Endothelial cell of umbilical vein (primary cell): ENCODE data around the gene PRKRIP1. TPM values are rescaled to one million over a fixed set of nuclear protein-coding genes. Genes with fewer than 3 reads are reported as not detected.

Experiments used
- BruUV-seq: library from RNA; stranded (reverse); fragments of 400-500 nt; replicated peaks from 2 replicates; lab custom pipeline; 2021; lab: Mats Ljungman, UMichigan
- CTCF ChIA-PET: fragments of 300-600, 350-600 bp; sonication (Branson Sonifier 250); formaldehyde crosslinking; loops from one replicate; lab custom pipeline; 2021; ENCODE audit warnings: antibody characterized with exemption, inconsistent platforms; lab: Charles Lee
- POLR2A ChIA-PET: fragments of 300-600, 350-600 bp; sonication (Branson Sonifier 250); formaldehyde crosslinking; loops from one replicate; lab custom pipeline; 2021; ENCODE audit warnings: antibody characterized with exemption, inconsistent platforms; lab: Charles Lee
- DNase-seq: peaks from one replicate; pipeline ENCODE4 v3.0.0-alpha.2; 2011; ENCODE audit warnings: low read depth, low spot score
- FAIRE-seq: peaks from 2 replicates; lab custom pipeline; 2011; peaks lifted over from hg19 to GRCh38; lab: Jason Lieb, UNC
- H2AFZ ChIP-seq: 2 replicates; pipeline ENCODE4 v1.6.0; 2012; ENCODE audit warnings: low read depth, low read length, control low read depth, inconsistent platforms
- H3K27ac ChIP-seq: 2 replicates; pipeline ENCODE4 v1.5.1; 2011; ENCODE audit warnings: low read depth, mild to moderate bottlenecking, control low read depth, low read length, moderate library complexity; ENCODE audit not compliant: insufficient read depth
- H3K27me3 ChIP-seq, 2 experiments: 2 replicates each; pipeline versions ENCODE4 v1.6.0 to v1.6.1; 2011; ENCODE audit warnings: low read length in 2 of 2, mixed read lengths in 1 of 2; ENCODE audit not compliant: control insufficient read depth in 2 of 2, insufficient read depth in 2 of 2
- H3K36me3 ChIP-seq, 2 experiments: 2 replicates in 1 of 2; 3 replicates in 1 of 2; pipeline ENCODE4 v1.5.1; 2011; ENCODE audit warnings: low read length in 2 of 2, mild to moderate bottlenecking in 1 of 2, moderate library complexity in 1 of 2; ENCODE audit not compliant: control insufficient read depth in 2 of 2, insufficient read depth in 2 of 2; ENCODE audit errors: extremely low read depth in 1 of 2
- H3K4me1 ChIP-seq: 3 replicates; pipeline ENCODE4 v1.5.1; 2011; ENCODE audit warnings: mild to moderate bottlenecking, low read length; ENCODE audit not compliant: control insufficient read depth, insufficient read depth; ENCODE audit errors: extremely low read depth
- H3K4me2 ChIP-seq: 2 replicates; pipeline ENCODE4 v1.6.1; 2011; ENCODE audit warnings: low read length, control low read depth, mixed read lengths; ENCODE audit not compliant: insufficient read depth
- H3K4me3 ChIP-seq, 3 experiments: fragments of 200-600 bp in 1 of 3; sonication (generic), shearing (Covaris generic) in 1 of 3; replicated peaks in 1 of 3; 2 replicates each; pipeline ENCODE4 v1.5.1; 2011 to 2016; ENCODE audit warnings: control low read depth in 3 of 3, low read length in 3 of 3, mild to moderate bottlenecking in 2 of 3, inconsistent platforms in 1 of 3, low read depth in 1 of 3, moderate library complexity in 1 of 3; ENCODE audit not compliant: insufficient read depth in 1 of 3
- H3K79me2 ChIP-seq: 2 replicates; pipeline ENCODE4 v1.6.0; 2012; ENCODE audit warnings: low read length, inconsistent platforms; ENCODE audit not compliant: control insufficient read depth, insufficient read depth
- H3K9ac ChIP-seq: replicated peaks from 2 replicates; pipeline ENCODE3; 2011; ENCODE audit warnings: low read length, control low read depth; ENCODE audit not compliant: insufficient read depth; ENCODE audit errors: extremely low read depth
- H3K9me1 ChIP-seq: replicated peaks from 3 replicates; pipeline ENCODE4 v1.6.0; 2011; ENCODE audit warnings: mild to moderate bottlenecking, low read length; ENCODE audit not compliant: control insufficient read depth, insufficient read depth; ENCODE audit errors: extremely low read depth
- H3K9me3 ChIP-seq: replicated peaks from 2 replicates; pipeline ENCODE4 v1.5.1; 2012; ENCODE audit warnings: low read length, inconsistent platforms; ENCODE audit not compliant: control insufficient read depth, insufficient read depth
- H4K20me1 ChIP-seq: replicated peaks from 2 replicates; pipeline ENCODE3; 2011; ENCODE audit warnings: mild to moderate bottlenecking, low read length; ENCODE audit not compliant: control insufficient read depth, insufficient read depth; ENCODE audit errors: extremely low read depth
- EZH2 ChIP-seq: IDR thresholded peaks from 2 replicates; pipeline ENCODE4 v1.6.1; 2012; ENCODE audit warnings: borderline replicate concordance, low read depth, mild to moderate bottlenecking, moderate library complexity, low read length, inconsistent platforms; ENCODE audit not compliant: severe bottlenecking
- FOS ChIP-seq: IDR thresholded peaks from 2 replicates; pipeline ENCODE4 v1.6.1; 2011; ENCODE audit warnings: mild to moderate bottlenecking, low read length, moderate library complexity, borderline replicate concordance; ENCODE audit not compliant: insufficient read depth
- GATA2 ChIP-seq: IDR thresholded peaks from 2 replicates; pipeline ENCODE4 v1.7.0; 2011; ENCODE audit warnings: low read depth, mild to moderate bottlenecking, moderate library complexity, mixed read lengths, low read length; ENCODE audit not compliant: insufficient read length, insufficient read depth
- JUN ChIP-seq: IDR thresholded peaks from 2 replicates; pipeline ENCODE4 v1.6.1; 2011; ENCODE audit warnings: borderline replicate concordance, low read depth; ENCODE audit not compliant: insufficient read length, insufficient read depth
- MYC ChIP-seq: IDR thresholded peaks from one replicate; pipeline ENCODE4 v1.6.1; 2011; ENCODE audit warnings: mild to moderate bottlenecking, low read depth, low read length
- POLR2A ChIP-seq: IDR thresholded peaks from 2 replicates; pipeline ENCODE4 v1.6.1; 2012; ENCODE audit warnings: low read depth, mild to moderate bottlenecking, control low read depth, low read length
- POLR2AphosphoS5 ChIP-seq: IDR thresholded peaks from 2 replicates; pipeline ENCODE4 v1.6.1; 2012; ENCODE audit warnings: low read depth, mild to moderate bottlenecking, control low read depth, low read length, moderate library complexity; ENCODE audit not compliant: insufficient read depth
- dilution Hi-C: fragments of 300-500 bp; cut with MboI; formaldehyde crosslinking; loops from one replicate; pipeline ENCODE4 v1.15.0; 2019; ENCODE audit warnings: low sequenced_read_pairs; ENCODE audit not compliant: extremely low pct_ligation_motif_present
- intact Hi-C: fragments of 100-400 bp; cut with micrococcal nuclease; formaldehyde crosslinking; loops from one replicate; pipeline ENCODE4 v1.10.0; 2022
- polyA plus RNA-seq, 4 experiments: library from polyadenylated mRNA; depleted of rRNA in 3 of 4; stranded (reverse) in 3 of 4; unstranded in 1 of 4; fragments of >200 nt; gene quantifications; 2 replicates each; pipeline versions ENCODE4 v1.2.1 to v1.2.3, GENCODE V29; 2011 to 2012; ENCODE audit warnings: missing spikeins in 1 of 4
- total RNA-seq: library from RNA; stranded (reverse); gene quantifications from 2 replicates; pipeline ENCODE4 v1.2.3, GENCODE V29; 2021
- TF ChIP-seq, protein P1 (sequence below), 2 donors: IDR thresholded peaks; 1 replicate in 1 of 2; 2 replicates in 1 of 2; pipeline ENCODE4 v1.5.1; 2011; ENCODE audit warnings: low read length in 2 of 2, mild to moderate bottlenecking in 2 of 2, moderate library complexity in 2 of 2, control low read depth in 1 of 2, inconsistent platforms in 1 of 2, low read depth in 1 of 2; ENCODE audit not compliant: insufficient read depth in 1 of 2; ENCODE audit errors: extremely low read depth in 1 of 2
- TF ChIP-seq, protein P2 (sequence below): IDR thresholded peaks from 2 replicates; pipeline ENCODE4 v1.6.1; 2011; ENCODE audit not compliant: insufficient read depth, insufficient read length

Gene PRKRIP1
- total and polyA plus RNA-seq, 2 donors (not counting 3 experiments of a cell fraction or from before 2014, with no cell fraction given) = 16.1 to 26.1 TPM

DNA sequence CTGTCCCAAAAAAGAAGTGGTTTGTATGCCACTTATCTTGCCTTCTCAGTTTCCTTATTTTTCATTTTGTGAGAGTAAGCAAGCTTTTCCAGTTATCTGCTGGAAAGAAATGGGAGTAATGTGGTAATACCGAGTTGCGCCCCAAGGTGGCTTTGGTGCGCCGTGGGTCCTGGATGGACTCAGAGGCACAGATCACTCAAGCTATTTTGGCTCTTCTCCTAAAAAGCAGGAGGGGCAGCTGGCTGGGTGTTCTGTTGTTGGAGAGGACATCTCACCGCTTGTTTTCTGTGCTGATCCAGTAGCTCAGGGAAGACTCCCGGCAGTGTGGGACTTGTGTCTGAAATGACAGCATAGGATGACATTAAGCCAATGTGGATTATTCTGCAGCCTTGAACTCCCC is 16.4 kb downstream of the PRKRIP1 start:
- H3K27me3 ChIP-seq = no peaks in the 10 kb centered on the region
- DNase-seq (peak; percentile 38), FAIRE-seq (peak; percentile 59)
- H3K9me1 ChIP-seq = no peaks in the 10 kb centered on the region
- TF ChIP-seq, protein P1, sequence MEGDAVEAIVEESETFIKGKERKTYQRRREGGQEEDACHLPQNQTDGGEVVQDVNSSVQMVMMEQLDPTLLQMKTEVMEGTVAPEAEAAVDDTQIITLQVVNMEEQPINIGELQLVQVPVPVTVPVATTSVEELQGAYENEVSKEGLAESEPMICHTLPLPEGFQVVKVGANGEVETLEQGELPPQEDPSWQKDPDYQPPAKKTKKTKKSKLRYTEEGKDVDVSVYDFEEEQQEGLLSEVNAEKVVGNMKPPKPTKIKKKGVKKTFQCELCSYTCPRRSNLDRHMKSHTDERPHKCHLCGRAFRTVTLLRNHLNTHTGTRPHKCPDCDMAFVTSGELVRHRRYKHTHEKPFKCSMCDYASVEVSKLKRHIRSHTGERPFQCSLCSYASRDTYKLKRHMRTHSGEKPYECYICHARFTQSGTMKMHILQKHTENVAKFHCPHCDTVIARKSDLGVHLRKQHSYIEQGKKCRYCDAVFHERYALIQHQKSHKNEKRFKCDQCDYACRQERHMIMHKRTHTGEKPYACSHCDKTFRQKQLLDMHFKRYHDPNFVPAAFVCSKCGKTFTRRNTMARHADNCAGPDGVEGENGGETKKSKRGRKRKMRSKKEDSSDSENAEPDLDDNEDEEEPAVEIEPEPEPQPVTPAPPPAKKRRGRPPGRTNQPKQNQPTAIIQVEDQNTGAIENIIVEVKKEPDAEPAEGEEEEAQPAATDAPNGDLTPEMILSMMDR (IDR thresholded peaks at IDR 0.05; ENCODE audit: extremely low read depth in 1 of 2, insufficient read depth in 1 of 2, low read depth in 1 of 2, low read length in 2 of 2) = peak; percentile 29 to 44
- TF ChIP-seq POLR2AphosphoS5 = no peak
- no peak overlapping the region for H3K27ac ChIP-seq
- no peak overlapping the region for H3K4me2 ChIP-seq
- BruUV-seq = no TSS peak
- POLR2A ChIA-PET = no interaction called here
- H3K9me3 ChIP-seq = no peaks in the 10 kb centered on the region
- H2AFZ ChIP-seq = no peak overlapping the region
- peaks cover 9 to 19% of the 10 kb centered on the region in 2 experiments for H3K36me3 ChIP-seq
- H3K79me2 ChIP-seq = no peaks in the 10 kb centered on the region
- H4K20me1 ChIP-seq = no peaks in the 10 kb centered on the region
- no peak overlapping the region for H3K4me3 ChIP-seq
- H3K4me1 ChIP-seq = peaks cover 7% of the 10 kb centered on the region
- CTCF ChIA-PET = interaction anchor here (0.7 to 2.7 kb wide), 15 partner anchors 8 to 135 kb away, joined by 3 to 11 read pairs (median 4); partner anchors contain the start of genes ALKBH4 and ORAI2
- dilution Hi-C loops (no loop called here), intact Hi-C loops (loop anchor here (1.0 kb wide), 1 partner anchor 52 kb away; the partner anchor contains the start of genes ALKBH4 and LRWD1)
- no peak overlapping the region for H3K9ac ChIP-seq

DNA sequence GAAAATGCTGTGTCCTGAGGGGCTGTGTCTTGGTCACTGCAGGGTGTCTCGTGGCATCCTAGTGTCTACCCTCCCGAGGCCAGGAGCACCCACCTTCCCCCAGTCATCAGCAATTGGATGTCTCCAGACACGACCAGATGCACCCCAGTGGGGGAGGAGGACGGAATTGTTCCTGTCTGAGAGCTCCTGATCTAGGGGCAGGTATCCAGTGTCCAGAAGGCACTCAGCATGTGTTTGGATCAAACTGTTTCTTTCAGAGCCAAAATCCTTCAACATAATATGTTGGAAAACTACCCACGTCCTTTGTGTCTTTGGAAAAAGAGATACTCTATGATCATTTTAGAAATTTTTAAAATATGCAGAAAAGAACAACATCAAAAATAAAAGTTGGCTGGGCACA is 16.9 kb downstream of the PRKRIP1 start:
- H3K79me2 ChIP-seq = no peaks in the 10 kb centered on the region
- no peak overlapping the region for H3K9ac ChIP-seq
- H3K9me1 ChIP-seq = no peaks in the 10 kb centered on the region
- ChIA-PET CTCF (interaction anchor here (0.8 to 2.7 kb wide), 13 partner anchors 9 to 136 kb away, joined by 3 to 11 read pairs (median 4); partner anchors contain the start of genes ALKBH4 and ORAI2), POLR2A (no interaction called here)
- no peak overlapping the region for H3K4me3 ChIP-seq
- no peaks in the 10 kb centered on the region for H3K27me3 ChIP-seq
- no TSS peak for BruUV-seq
- no peak overlapping the region for H3K4me2 ChIP-seq
- no peak overlapping the region for H3K27ac ChIP-seq
- FAIRE-seq = no peak
- peaks cover 7% of the 10 kb centered on the region for H3K4me1 ChIP-seq
- no peak overlapping the region for H2AFZ ChIP-seq
- intact Hi-C loops (no loop called here), dilution Hi-C loops (no loop called here)
- TF ChIP-seq POLR2A (no peak), FOS (no peak), JUN (no peak), GATA2 (no peak), MYC (no peak), EZH2 (no peak)
- TF ChIP-seq, protein P2, sequence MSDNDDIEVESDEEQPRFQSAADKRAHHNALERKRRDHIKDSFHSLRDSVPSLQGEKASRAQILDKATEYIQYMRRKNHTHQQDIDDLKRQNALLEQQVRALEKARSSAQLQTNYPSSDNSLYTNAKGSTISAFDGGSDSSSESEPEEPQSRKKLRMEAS = no peak
- TF ChIP-seq, protein P1 (IDR thresholded peaks at IDR 0.05; ENCODE audit: extremely low read depth in 1 of 2, insufficient read depth in 1 of 2, low read depth in 1 of 2, low read length in 2 of 2) = no peak
- no peak for DNase-seq
- no peaks in the 10 kb centered on the region for H4K20me1 ChIP-seq
- H3K36me3 ChIP-seq = peaks cover 5 to 15% of the 10 kb centered on the region in 2 experiments
- no peaks in the 10 kb centered on the region for H3K9me3 ChIP-seq
